Neural cell (in vitro differentiated cells): ENCODE measurements around the gene ARNT2. TPM values are rescaled to one million over a fixed set of nuclear protein-coding genes. Genes with fewer than 3 reads are reported as not detected.

Source experiments
- H2AFZ ChIP-seq: fragments of 200-600, 300-800 bp; sonication (generic), shearing (Covaris generic); 2 replicates; pipeline ENCODE4 v1.6.0; 2014; ENCODE audit warnings: low read depth, mild to moderate bottlenecking, antibody characterized with exemption, low read length, moderate library complexity
- H3F3A ChIP-seq: fragments of 200-600 bp; shearing (Covaris generic); 2 replicates; pipeline ENCODE4 v1.6.1; 2016; ENCODE audit warnings: mild to moderate bottlenecking, moderate library complexity, mixed read lengths, antibody characterized with exemption, low read length; ENCODE audit not compliant: insufficient read depth, poor library complexity, severe bottlenecking
- H3K27ac ChIP-seq: fragments of 200-600, 300-800 bp; sonication (generic), shearing (Covaris generic); 2 replicates; pipeline ENCODE4 v1.5.1; 2014; ENCODE audit warnings: mild to moderate bottlenecking, low read length, moderate library complexity
- H3K27me3 ChIP-seq: fragments of 300-800, 200-600 bp; sonication (generic), shearing (Covaris generic); 2 replicates; pipeline ENCODE4 v1.6.0; 2014; ENCODE audit warnings: mild to moderate bottlenecking, low read depth, low read length, moderate library complexity; ENCODE audit not compliant: insufficient read depth
- H3K36me3 ChIP-seq: fragments of 300-800, 200-600 bp; sonication (generic), shearing (Covaris generic); 2 replicates; pipeline ENCODE4 v1.5.1; 2014; ENCODE audit warnings: mild to moderate bottlenecking, antibody characterized with exemption, low read length, moderate library complexity; ENCODE audit not compliant: insufficient read depth
- H3K4me2 ChIP-seq: fragments of 300-800, 200-600 bp; sonication (generic), shearing (Covaris generic); 2 replicates; pipeline ENCODE4 v1.6.0; 2014; ENCODE audit warnings: mild to moderate bottlenecking, low read length
- H3K4me3 ChIP-seq: fragments of 300-800, 200-600 bp; sonication (generic), shearing (Covaris generic); 2 replicates; pipeline ENCODE4 v1.5.1; 2014; ENCODE audit warnings: mild to moderate bottlenecking, low read length, moderate library complexity
- H3K79me2 ChIP-seq: fragments of 200-600 bp; shearing (Covaris generic); replicated peaks from 2 replicates; pipeline ENCODE4 v1.6.0; 2014; ENCODE audit warnings: mild to moderate bottlenecking, low read length, moderate library complexity; ENCODE audit not compliant: insufficient read depth
- H3K9ac ChIP-seq: fragments of 300-800, 200-600 bp; sonication (generic), shearing (Covaris generic); 2 replicates; pipeline ENCODE4 v1.6.1; 2016; ENCODE audit warnings: mild to moderate bottlenecking, low read length, mixed read lengths
- H3K9me2 ChIP-seq: fragments of 200-600 bp; shearing (Covaris generic); 2 replicates; pipeline ENCODE4 v1.6.1; 2016; ENCODE audit warnings: mild to moderate bottlenecking, low read length, mixed read lengths; ENCODE audit not compliant: insufficient read depth
- H3K9me3 ChIP-seq: fragments of 200-600, 300-800 bp; sonication (generic), shearing (Covaris generic); 2 replicates; pipeline ENCODE4 v1.6.1; 2016; ENCODE audit warnings: mild to moderate bottlenecking, mixed run types, low read length, moderate library complexity, mixed read lengths
- H4K20me1 ChIP-seq: fragments of 200-600 bp; shearing (Covaris generic); 2 replicates; pipeline ENCODE4 v1.6.1; 2016; ENCODE audit warnings: mild to moderate bottlenecking, mixed run types; ENCODE audit not compliant: insufficient read depth
- EP300 ChIP-seq: fragments of 450-650 bp; conservative IDR thresholded peaks from 2 replicates; pipeline ENCODE4 v1.6.1; 2014; ENCODE audit warnings: antibody characterized with exemption, mild to moderate bottlenecking, moderate library complexity; ENCODE audit not compliant: poor library complexity, severe bottlenecking
- EZH2 ChIP-seq: fragments of 200-600, 300-800 bp; shearing (Covaris generic), sonication (generic); IDR thresholded peaks from 2 replicates; pipeline ENCODE4 v1.6.1; 2014; ENCODE audit warnings: antibody characterized with exemption, low read length, borderline replicate concordance, mild to moderate bottlenecking; ENCODE audit not compliant: insufficient read depth, poor library complexity, severe bottlenecking
- MXI1 ChIP-seq: fragments of 450-650 bp; conservative IDR thresholded peaks from 2 replicates; pipeline ENCODE4 v1.6.1; 2014; ENCODE audit warnings: antibody characterized with exemption, mild to moderate bottlenecking; ENCODE audit not compliant: poor library complexity, severe bottlenecking
- POLR2AphosphoS5 ChIP-seq: IDR thresholded peaks from 2 replicates; pipeline ENCODE4 v1.6.1; 2012
- RAD21 ChIP-seq: fragments of 450-650 bp; conservative IDR thresholded peaks from 2 replicates; pipeline ENCODE4 v1.6.1; 2014; ENCODE audit warnings: antibody characterized with exemption, mild to moderate bottlenecking, moderate library complexity
- SMC3 ChIP-seq: fragments of 450-650 bp; conservative IDR thresholded peaks from 2 replicates; pipeline ENCODE4 v1.6.1; 2014; ENCODE audit warnings: antibody characterized with exemption, mild to moderate bottlenecking, moderate library complexity; ENCODE audit not compliant: poor library complexity
- TAF1 ChIP-seq: IDR thresholded peaks from 2 replicates; pipeline ENCODE4 v1.6.1; 2012; ENCODE audit warnings: low read depth
- polyA plus RNA-seq: library from polyadenylated mRNA; depleted of rRNA; stranded (reverse); fragments of >200 nt; gene quantifications from 2 replicates; pipeline ENCODE4 v1.2.3, GENCODE V29; 2014
- TF ChIP-seq, protein P1 (sequence below): IDR thresholded peaks from 2 replicates; pipeline ENCODE4 v1.6.1; 2012; ENCODE audit warnings: borderline replicate concordance
- TF ChIP-seq, protein P2 (sequence below): fragments of 450-650 bp; IDR thresholded peaks from 2 replicates; pipeline ENCODE4 v1.5.1; 2014; ENCODE audit warnings: antibody characterized with exemption, mild to moderate bottlenecking, moderate library complexity; ENCODE audit not compliant: poor library complexity, severe bottlenecking

The ARNT2 gene
- polyA plus RNA-seq, 1 donor from 2014 or later, result 41.2 TPM

DNA sequence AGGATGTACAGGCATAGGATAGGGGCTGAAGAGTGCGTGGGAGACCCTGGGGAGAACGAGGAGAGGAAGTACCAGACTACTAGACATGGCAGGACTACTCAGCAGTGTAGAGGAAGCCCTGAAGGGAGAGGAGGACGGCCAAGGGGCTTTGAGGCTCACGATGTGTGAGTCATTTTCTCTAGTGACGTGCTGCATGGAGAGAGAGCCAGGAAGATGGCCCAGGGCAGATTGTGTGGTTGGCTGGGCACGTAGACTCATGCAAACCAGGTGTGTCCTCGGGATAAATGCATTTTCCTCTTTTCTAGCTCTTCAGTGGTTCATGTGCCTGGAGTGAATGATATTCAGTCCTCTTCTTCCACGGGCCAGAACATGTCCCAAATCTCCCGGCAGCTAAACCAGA, 175.9 kb downstream of the ARNT2 start:
- H3K4me3 ChIP-seq, result no peak overlapping the region
- H4K20me1 ChIP-seq, result no peaks in the 10 kb centered on the region
- no peak overlapping the region for H3K4me2 ChIP-seq
- H3F3A ChIP-seq, result no peaks in the 10 kb centered on the region
- H2AFZ ChIP-seq, result no peak overlapping the region
- no peaks in the 10 kb centered on the region for H3K27me3 ChIP-seq
- H3K9ac ChIP-seq, result no peak overlapping the region
- H3K9me2 ChIP-seq, result no peaks in the 10 kb centered on the region
- H3K79me2 ChIP-seq, result no peaks in the 10 kb centered on the region
- no peak for TF ChIP-seq EP300
- TF ChIP-seq, protein P1, sequence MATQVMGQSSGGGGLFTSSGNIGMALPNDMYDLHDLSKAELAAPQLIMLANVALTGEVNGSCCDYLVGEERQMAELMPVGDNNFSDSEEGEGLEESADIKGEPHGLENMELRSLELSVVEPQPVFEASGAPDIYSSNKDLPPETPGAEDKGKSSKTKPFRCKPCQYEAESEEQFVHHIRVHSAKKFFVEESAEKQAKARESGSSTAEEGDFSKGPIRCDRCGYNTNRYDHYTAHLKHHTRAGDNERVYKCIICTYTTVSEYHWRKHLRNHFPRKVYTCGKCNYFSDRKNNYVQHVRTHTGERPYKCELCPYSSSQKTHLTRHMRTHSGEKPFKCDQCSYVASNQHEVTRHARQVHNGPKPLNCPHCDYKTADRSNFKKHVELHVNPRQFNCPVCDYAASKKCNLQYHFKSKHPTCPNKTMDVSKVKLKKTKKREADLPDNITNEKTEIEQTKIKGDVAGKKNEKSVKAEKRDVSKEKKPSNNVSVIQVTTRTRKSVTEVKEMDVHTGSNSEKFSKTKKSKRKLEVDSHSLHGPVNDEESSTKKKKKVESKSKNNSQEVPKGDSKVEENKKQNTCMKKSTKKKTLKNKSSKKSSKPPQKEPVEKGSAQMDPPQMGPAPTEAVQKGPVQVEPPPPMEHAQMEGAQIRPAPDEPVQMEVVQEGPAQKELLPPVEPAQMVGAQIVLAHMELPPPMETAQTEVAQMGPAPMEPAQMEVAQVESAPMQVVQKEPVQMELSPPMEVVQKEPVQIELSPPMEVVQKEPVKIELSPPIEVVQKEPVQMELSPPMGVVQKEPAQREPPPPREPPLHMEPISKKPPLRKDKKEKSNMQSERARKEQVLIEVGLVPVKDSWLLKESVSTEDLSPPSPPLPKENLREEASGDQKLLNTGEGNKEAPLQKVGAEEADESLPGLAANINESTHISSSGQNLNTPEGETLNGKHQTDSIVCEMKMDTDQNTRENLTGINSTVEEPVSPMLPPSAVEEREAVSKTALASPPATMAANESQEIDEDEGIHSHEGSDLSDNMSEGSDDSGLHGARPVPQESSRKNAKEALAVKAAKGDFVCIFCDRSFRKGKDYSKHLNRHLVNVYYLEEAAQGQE, result no peak
- no peak for TF ChIP-seq MXI1
- no peak for TF ChIP-seq EZH2
- no peak for TF ChIP-seq POLR2AphosphoS5
- no peak for TF ChIP-seq SMC3
- TF ChIP-seq, protein P2, sequence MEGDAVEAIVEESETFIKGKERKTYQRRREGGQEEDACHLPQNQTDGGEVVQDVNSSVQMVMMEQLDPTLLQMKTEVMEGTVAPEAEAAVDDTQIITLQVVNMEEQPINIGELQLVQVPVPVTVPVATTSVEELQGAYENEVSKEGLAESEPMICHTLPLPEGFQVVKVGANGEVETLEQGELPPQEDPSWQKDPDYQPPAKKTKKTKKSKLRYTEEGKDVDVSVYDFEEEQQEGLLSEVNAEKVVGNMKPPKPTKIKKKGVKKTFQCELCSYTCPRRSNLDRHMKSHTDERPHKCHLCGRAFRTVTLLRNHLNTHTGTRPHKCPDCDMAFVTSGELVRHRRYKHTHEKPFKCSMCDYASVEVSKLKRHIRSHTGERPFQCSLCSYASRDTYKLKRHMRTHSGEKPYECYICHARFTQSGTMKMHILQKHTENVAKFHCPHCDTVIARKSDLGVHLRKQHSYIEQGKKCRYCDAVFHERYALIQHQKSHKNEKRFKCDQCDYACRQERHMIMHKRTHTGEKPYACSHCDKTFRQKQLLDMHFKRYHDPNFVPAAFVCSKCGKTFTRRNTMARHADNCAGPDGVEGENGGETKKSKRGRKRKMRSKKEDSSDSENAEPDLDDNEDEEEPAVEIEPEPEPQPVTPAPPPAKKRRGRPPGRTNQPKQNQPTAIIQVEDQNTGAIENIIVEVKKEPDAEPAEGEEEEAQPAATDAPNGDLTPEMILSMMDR, result no peak
- no peak overlapping the region for H3K27ac ChIP-seq
- H3K9me3 ChIP-seq, result no peaks in the 10 kb centered on the region
- H3K36me3 ChIP-seq, result peaks cover 5% of the 10 kb centered on the region

DNA sequence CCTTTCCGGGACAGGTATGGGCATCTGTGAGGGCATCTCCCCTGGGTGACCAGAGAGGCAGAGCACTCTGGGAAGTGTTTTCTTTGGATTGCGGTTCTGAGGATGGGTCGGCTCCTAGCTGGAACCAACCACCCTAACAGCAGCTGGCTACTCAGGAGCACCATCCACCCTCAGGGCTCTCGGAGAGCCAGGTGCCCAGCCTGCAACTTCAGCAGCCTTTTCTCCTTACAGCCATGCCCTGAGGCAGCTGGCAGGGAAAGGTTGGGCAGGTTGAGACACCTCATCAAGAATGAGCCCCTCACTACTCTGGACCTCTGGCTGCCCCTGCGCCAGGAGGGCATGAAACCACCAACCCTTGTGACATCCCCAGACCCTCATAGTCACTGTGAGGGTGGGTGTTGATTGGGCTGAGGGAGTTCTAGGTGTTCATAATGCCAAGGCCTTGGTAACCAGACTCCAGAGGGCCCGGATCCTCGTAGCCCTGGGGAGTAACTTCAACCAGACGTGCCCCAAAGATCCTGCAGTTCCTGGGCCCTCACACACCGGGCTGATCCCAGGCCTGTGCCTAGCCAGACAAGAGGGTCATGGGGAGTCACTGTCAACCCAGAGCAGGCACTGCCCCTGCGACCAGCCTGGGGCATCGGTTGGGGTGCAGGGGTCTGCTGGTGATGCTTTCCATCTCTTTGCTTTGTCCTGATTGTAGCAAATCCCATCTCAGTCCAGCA, 176.5 kb downstream of the ARNT2 start:
- Histone ChIP-seq H3K4me3 (no peak overlapping the region), H3K9ac (no peak overlapping the region), H3K27ac (no peak overlapping the region), H3K36me3 (peaks cover 5% of the 10 kb centered on the region), H2AFZ (no peak overlapping the region), H3K9me3 (no peaks in the 10 kb centered on the region), H3K27me3 (no peaks in the 10 kb centered on the region), H4K20me1 (no peaks in the 10 kb centered on the region), H3K4me2 (no peak overlapping the region), H3K9me2 (no peaks in the 10 kb centered on the region), H3F3A (no peaks in the 10 kb centered on the region), H3K79me2 (no peaks in the 10 kb centered on the region)
- TF ChIP-seq, protein P2, result no peak
- TF ChIP-seq EP300 (no peak), TAF1 (no peak), EZH2 (no peak), SMC3 (no peak), MXI1 (no peak), RAD21 (no peak), POLR2AphosphoS5 (no peak)
- TF ChIP-seq, protein P1, result no peak
